Left lung (tissue), 10 donors: ENCODE measurements around the gene TRAF3. TPM values are rescaled to one million over a fixed set of nuclear protein-coding genes. Genes with fewer than 3 reads are reported as not detected.
"Not testable (repeated sequence)": the region's sequence is repeated elsewhere in the genome, so short reads cannot be mapped to it uniquely, and the experiment has no call there.

Experiments
- ATAC-seq: fragments of 200-7000 bp; cut with Tn5 transposase; one replicate; pipeline ENCODE4 v1.9.1; 2020; ENCODE audit warnings: moderate library complexity
- DNase-seq, 4 donors: peaks; one replicate each; pipeline ENCODE4 v3.0.0-alpha.2; 2013 to 2020
- H3K27ac ChIP-seq, 2 donors: fragments of 200-600 bp; sonication (generic) in 1 of 2; one replicate each; pipeline versions ENCODE4 v1.5.0 to v1.8.0; 2020 to 2021
- H3K27me3 ChIP-seq, 2 donors: fragments of 200-600 bp; sonication (generic) in 1 of 2; one replicate each; pipeline versions ENCODE4 v1.5.0 to v1.8.0; 2020 to 2021
- H3K36me3 ChIP-seq, 2 donors: fragments of 200-600 bp; sonication (generic) in 1 of 2; one replicate each; pipeline versions ENCODE4 v1.5.0 to v1.8.0; 2020 to 2021
- H3K4me1 ChIP-seq, 2 donors: fragments of 200-600 bp; one replicate each; pipeline ENCODE4 v1.8.0; 2021
- H3K4me3 ChIP-seq, 2 donors: fragments of 200-600 bp; sonication (generic) in 1 of 2; one replicate each; pipeline versions ENCODE4 v1.5.0 to v1.8.0; 2020 to 2021; ENCODE audit warnings: mild to moderate bottlenecking in 1 of 2
- H3K9me3 ChIP-seq, 2 donors: fragments of 200-600 bp; sonication (generic) in 1 of 2; one replicate each; pipeline versions ENCODE4 v1.5.0 to v1.8.0; 2020 to 2021
- CTCF ChIP-seq, 2 donors: fragments of 200-600 bp; sonication (generic) in 1 of 2; IDR thresholded peaks; one replicate each; pipeline versions ENCODE4 v1.5.0 to v1.8.0; 2021; ENCODE audit warnings: antibody characterized with exemption in 2 of 2
- intact Hi-C, 2 donors: fragments of 100-400 bp; cut with DNase I; formaldehyde crosslinking; loops; one replicate each; pipeline versions ENCODE4 v1.11.2 to v1.14.2; 2022
- polyA plus RNA-seq, 6 donors: library from polyadenylated mRNA; unstranded; fragments of 120-200 nt; gene quantifications; one replicate each; pipeline ENCODE4 v1.2.1, GENCODE V29; 2013; ENCODE audit not compliant: insufficient read length in 6 of 6
- total RNA-seq, 2 donors: library from RNA; stranded (reverse); fragmentation: NEBNext Ultra II Directional; extraction: Animal tissue kit (Norgen Biotek cat#: 25700); gene quantifications; one replicate each; pipeline ENCODE4 v1.2.1, GENCODE V29; 2021
- donor health status: DM: no; HTN: yes; CAD: no.
- donor health status: DM: no; HTN: no; CAD: no.

Gene TRAF3
- total and polyA plus RNA-seq, 8 donors: 10.9 to 25.1 (median 13.1) TPM

- intact Hi-C loops: no loop called here
- H3K9me3 ChIP-seq: no peaks in the 10 kb centered on the region
- H3K27me3 ChIP-seq: peaks cover 0 to 12% of the 10 kb centered on the region in 2 donors
- H3K4me1 ChIP-seq: no peaks in the 10 kb centered on the region
- DNase-seq: peak in 1 of 4 donors; percentile 59
- H3K36me3 ChIP-seq: no peaks in the 10 kb centered on the region
- no peak overlapping the region for H3K4me3 ChIP-seq
- H3K27ac ChIP-seq: no peak overlapping the region
- peak; percentile 59 for ATAC-seq
- TF ChIP-seq CTCF (IDR thresholded peaks at IDR 0.05): no peak
These were observed 16.6 kb upstream of the TRAF3 start for GRCh38 chr14:102760496-102761193.

- ATAC-seq (no peak), DNase-seq (no peak)
- Histone ChIP-seq H3K4me3 (no peak overlapping the region), H3K9me3 (no peaks in the 10 kb centered on the region), H3K4me1 (no peaks in the 10 kb centered on the region), H3K27ac (no peak overlapping the region), H3K36me3 (no peaks in the 10 kb centered on the region), H3K27me3 (peaks cover 0 to 12% of the 10 kb centered on the region in 2 donors)
- intact Hi-C loops: no loop called here
- TF ChIP-seq CTCF (IDR thresholded peaks at IDR 0.05): no peak
These were observed 16.0 kb upstream of the TRAF3 start for GRCh38 chr14:102761206-102761605.

GRCh38 chr14:102764220-102764671, 13.0 kb upstream of the TRAF3 start:
- no peak overlapping the region for H3K27ac ChIP-seq
- DNase-seq: no peak
- peak; percentile 58 for ATAC-seq
- TF ChIP-seq CTCF (IDR thresholded peaks at IDR 0.05): no peak
- no peaks in the 10 kb centered on the region for H3K36me3 ChIP-seq
- peaks cover 0 to 16% of the 10 kb centered on the region in 2 donors for H3K4me1 ChIP-seq
- peaks cover 0 to 12% of the 10 kb centered on the region in 2 donors for H3K27me3 ChIP-seq
- intact Hi-C loops: no loop called here
- H3K4me3 ChIP-seq: no peak overlapping the region
- no peaks in the 10 kb centered on the region for H3K9me3 ChIP-seq

GRCh38 chr14:102765770-102766169, 11.5 kb upstream of the TRAF3 start:
- H3K9me3 ChIP-seq, DNase-seq, H3K27ac ChIP-seq, intact Hi-C loops, H3K4me3 ChIP-seq, ATAC-seq, H3K36me3 ChIP-seq, H3K27me3 ChIP-seq: not testable (repeated sequence)
- H3K4me1 ChIP-seq: peaks cover 0 to 16% of the 10 kb centered on the region in 2 donors

- H3K9me3 ChIP-seq: no peaks in the 10 kb centered on the region
- H3K4me3 ChIP-seq: no peak overlapping the region
- intact Hi-C loops: no loop called here
- H3K4me1 ChIP-seq: peaks cover 0 to 16% of the 10 kb centered on the region in 2 donors
- peak overlapping the region in 1 of 2 donors; percentile 77 for H3K27ac ChIP-seq
- peak; percentile 82 for ATAC-seq
- DNase-seq: peak in 1 of 4 donors; percentile 65
- H3K36me3 ChIP-seq: no peaks in the 10 kb centered on the region
- H3K27me3 ChIP-seq: no peaks in the 10 kb centered on the region
- TF ChIP-seq CTCF (IDR thresholded peaks at IDR 0.05): no peak
These were observed 8.8 kb upstream of the TRAF3 start for GRCh38 chr14:102768223-102769048.
